Neutrophil (primary cell): Measurements from ENCODE around the gene BUD23.

Experiments used
- H3K27ac ChIP-seq: fragments of 200-600 bp; sonication (generic); 2 replicates; pipeline ENCODE4 v1.5.1; 2016; ENCODE audit warnings: mild to moderate bottlenecking, moderate library complexity
- H3K27me3 ChIP-seq: fragments of 200-600 bp; sonication (generic); 2 replicates; pipeline ENCODE4 v1.6.0; 2016; ENCODE audit warnings: mild to moderate bottlenecking
- H3K36me3 ChIP-seq: fragments of 200-600 bp; sonication (generic); 2 replicates; pipeline ENCODE4 v1.5.1; 2017
- H3K4me1 ChIP-seq, 2 experiments: fragments of 200-600 bp in 1 of 2; sonication (generic) in 1 of 2; 1 replicate in 1 of 2; 2 replicates in 1 of 2; pipeline versions ENCODE4 v1.5.1 to v1.6.1; 2013 to 2016; ENCODE audit warnings: low read depth in 1 of 2, low read length in 1 of 2, mild to moderate bottlenecking in 1 of 2, moderate library complexity in 1 of 2; ENCODE audit not compliant: control insufficient read depth in 1 of 2, insufficient read depth in 1 of 2
- H3K4me3 ChIP-seq, 2 experiments: fragments of 200-600 bp in 1 of 2; sonication (generic) in 1 of 2; 1 replicate in 1 of 2; 2 replicates in 1 of 2; pipeline ENCODE4 v1.5.1; 2013 to 2016; ENCODE audit warnings: low read depth in 1 of 2, low read length in 1 of 2, mild to moderate bottlenecking in 1 of 2, moderate library complexity in 1 of 2
- H3K9me3 ChIP-seq: fragments of 200-600 bp; sonication (generic); 2 replicates; pipeline ENCODE4 v1.5.1; 2016
- CTCF ChIP-seq: fragments of 200-600 bp; sonication (generic); IDR thresholded peaks from 2 replicates; pipeline ENCODE4 v1.5.1; 2016; ENCODE audit warnings: antibody characterized with exemption

Gene BUD23

DNA sequence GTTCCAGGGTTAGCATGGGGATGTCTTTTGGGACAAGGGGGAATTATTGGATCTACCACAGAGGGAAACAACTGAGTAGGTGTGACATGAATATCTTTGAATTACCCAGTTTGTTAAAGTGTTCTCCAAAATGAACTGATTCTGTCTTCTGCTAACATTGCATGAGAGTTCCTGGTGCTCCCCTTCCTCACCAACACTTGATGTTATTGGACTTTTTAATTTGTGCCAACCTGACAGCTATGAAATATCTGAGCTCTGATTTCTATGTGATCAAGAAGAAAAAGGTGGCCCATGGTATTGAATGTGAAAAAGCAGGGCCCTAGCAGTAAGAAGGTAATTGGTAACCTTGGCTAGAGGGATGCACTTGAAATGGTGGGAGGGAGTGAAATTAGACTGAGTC lies 20.4 kb upstream of the BUD23 start:
- Histone ChIP-seq H3K4me3 (no peak overlapping the region), H3K9me3 (no peaks in the 10 kb centered on the region), H3K4me1 (peaks cover 5% of the 10 kb centered on the region in 2 experiments), H3K27me3 (peaks cover 69% of the 10 kb centered on the region), H3K27ac (no peak overlapping the region), H3K36me3 (no peaks in the 10 kb centered on the region)
- no peak for TF ChIP-seq CTCF

DNA sequence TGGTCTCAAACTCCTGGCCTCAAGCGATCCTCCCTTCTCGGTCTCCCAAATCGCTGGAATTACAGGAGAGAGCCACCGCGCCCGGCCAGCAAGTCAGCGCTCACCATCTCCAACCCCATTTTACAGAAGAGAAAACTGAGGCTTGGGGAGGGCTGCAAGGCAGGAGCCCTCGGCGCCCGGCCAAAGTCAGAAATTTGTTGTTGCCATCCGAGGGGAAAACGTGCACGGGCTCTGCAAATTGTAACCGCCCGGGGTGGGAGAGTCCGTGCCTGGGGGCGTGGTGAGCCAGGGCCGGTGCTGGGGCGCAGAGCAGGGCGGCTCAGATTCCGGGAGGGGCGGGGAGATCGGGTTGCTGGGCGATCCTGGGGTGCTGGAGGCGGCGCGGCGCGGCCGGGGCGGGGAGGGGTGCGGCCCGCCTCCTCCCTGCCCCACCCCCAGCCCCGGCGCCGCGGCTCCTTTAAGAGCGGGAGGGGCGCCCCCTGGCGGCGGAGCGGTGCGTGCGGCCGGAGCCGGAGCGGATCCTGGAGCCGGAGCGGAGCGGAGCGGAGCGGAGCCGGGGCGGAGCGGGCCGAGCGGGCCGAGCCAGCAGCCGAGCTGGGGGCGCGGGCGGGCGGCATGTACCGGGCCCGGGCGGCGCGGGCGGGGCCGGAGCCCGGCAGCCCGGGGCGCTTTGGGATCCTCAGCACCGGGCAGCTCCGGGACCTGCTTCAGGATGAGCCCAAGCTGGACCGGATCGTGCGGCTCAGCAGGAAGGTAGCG lies 15.9 kb upstream of the BUD23 start, which contains the start of gene VPS37D:
VPS37D (plus strand) TSS at position 488 of the 759 bp plus-strand sequence; CDS start at position 616, 128 bp downstream.
- Histone ChIP-seq H3K27ac (no peak within 1 kb of the TSS), H3K36me3 (no peaks in the 10 kb centered on the region), H3K4me3 (peak within 1 kb of the TSS; percentile 47 to 63), H3K4me1 (peaks cover 8 to 11% of the 10 kb centered on the region in 2 experiments), H3K27me3 (peaks cover 94% of the 10 kb centered on the region), H3K9me3 (no peaks in the 10 kb centered on the region)
- TF ChIP-seq CTCF = peak; percentile 82

- peaks cover 8 to 11% of the 10 kb centered on the region in 2 experiments for H3K4me1 ChIP-seq
- no peak overlapping the region for H3K27ac ChIP-seq
- H3K4me3 ChIP-seq = peak overlapping the region in 1 of 2 experiments; percentile 47
- H3K9me3 ChIP-seq = no peaks in the 10 kb centered on the region
- H3K36me3 ChIP-seq = no peaks in the 10 kb centered on the region
- no peak for TF ChIP-seq CTCF
- peaks cover 98% of the 10 kb centered on the region for H3K27me3 ChIP-seq
Measured at GRCh38 chr7:73668103-73668885, 15.1 kb upstream of the BUD23 start.

DNA sequence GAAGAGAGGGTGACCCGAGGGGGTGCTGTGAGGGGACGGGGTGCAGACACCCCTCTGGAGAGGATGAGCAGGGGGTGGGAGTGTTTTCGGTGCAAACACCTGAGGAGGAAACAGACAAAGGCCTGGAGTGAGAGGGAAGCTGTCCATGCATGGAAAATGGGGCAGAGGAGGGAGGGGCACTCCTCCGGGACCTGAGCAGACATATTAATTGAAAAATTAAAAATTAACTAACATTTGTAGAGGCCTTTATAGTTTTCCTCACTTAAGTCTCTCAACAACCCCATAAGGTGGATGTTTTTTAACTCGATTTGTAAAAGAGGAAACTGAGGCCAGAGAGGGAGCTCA lies 14.5 kb upstream of the BUD23 start:
- H3K27me3 ChIP-seq = peaks cover 97% of the 10 kb centered on the region
- no peaks in the 10 kb centered on the region for H3K36me3 ChIP-seq
- TF ChIP-seq CTCF = no peak
- H3K4me3 ChIP-seq = no peak overlapping the region
- H3K9me3 ChIP-seq = no peaks in the 10 kb centered on the region
- H3K27ac ChIP-seq = no peak overlapping the region
- peaks cover 8 to 11% of the 10 kb centered on the region in 2 experiments for H3K4me1 ChIP-seq

- Histone ChIP-seq H3K4me3 (no peak overlapping the region), H3K27me3 (peaks cover 93% of the 10 kb centered on the region)
Measured at GRCh38 chr7:73669288-73669701, 14.1 kb upstream of the BUD23 start.

More at GRCh38 chr7:73669288-73669701, 14.1 kb upstream of the BUD23 start:
- Histone ChIP-seq H3K36me3 (no peaks in the 10 kb centered on the region), H3K27ac (no peak overlapping the region), H3K4me1 (peaks cover 8 to 11% of the 10 kb centered on the region in 2 experiments), H3K9me3 (no peaks in the 10 kb centered on the region)
- no peak for TF ChIP-seq CTCF
